Osteoblast (primary cell): ENCODE measurements around the gene BTRC. TPM values are rescaled to one million over a fixed set of nuclear protein-coding genes. Genes with fewer than 3 reads are reported as not detected.

Experiments
- DNase-seq: peaks from one replicate; pipeline ENCODE4 v3.0.0; 2011; ENCODE audit warnings: low spot score, mixed read lengths; ENCODE audit not compliant: insufficient read length; ENCODE audit errors: missing footprints
- H2AFZ ChIP-seq: 2 replicates; pipeline ENCODE4 v1.6.0; 2011; ENCODE audit warnings: mild to moderate bottlenecking, low read length
- H3K27ac ChIP-seq: 2 replicates; pipeline ENCODE4 v1.5.1; 2011; ENCODE audit warnings: mild to moderate bottlenecking, low read depth, low read length, moderate library complexity
- H3K27me3 ChIP-seq: 2 replicates; pipeline ENCODE4 v1.6.0; 2012; ENCODE audit warnings: mild to moderate bottlenecking, control low read depth, inconsistent platforms, low read length, moderate library complexity; ENCODE audit not compliant: insufficient read depth
- H3K36me3 ChIP-seq: 2 replicates; pipeline ENCODE4 v1.5.1; 2011; ENCODE audit warnings: mild to moderate bottlenecking, low read length, control low read depth, moderate library complexity; ENCODE audit not compliant: insufficient read depth
- H3K4me1 ChIP-seq: 2 replicates; pipeline ENCODE4 v1.5.1; 2011; ENCODE audit warnings: mild to moderate bottlenecking, low read length, control low read depth, moderate library complexity; ENCODE audit not compliant: insufficient read depth
- H3K4me2 ChIP-seq: 2 replicates; pipeline ENCODE4 v1.6.0; 2011; ENCODE audit warnings: mild to moderate bottlenecking, low read length; ENCODE audit not compliant: insufficient read depth
- H3K4me3 ChIP-seq: fragments of 200-600 bp; sonication (generic); 3 replicates; pipeline ENCODE4 v1.5.1; 2012; ENCODE audit warnings: mild to moderate bottlenecking, low read length, inconsistent platforms; ENCODE audit not compliant: insufficient read depth
- H3K79me2 ChIP-seq: 2 replicates; pipeline ENCODE4 v1.6.0; 2012; ENCODE audit warnings: mild to moderate bottlenecking, low read length, control low read depth, inconsistent platforms; ENCODE audit not compliant: insufficient read depth
- H3K9me3 ChIP-seq: 2 replicates; pipeline ENCODE4 v1.5.1; 2011; ENCODE audit warnings: low read depth, low read length, control low read depth
- H4K20me1 ChIP-seq: 2 replicates; pipeline ENCODE4 v1.6.0; 2012; ENCODE audit warnings: mild to moderate bottlenecking, low read length, control low read depth; ENCODE audit not compliant: insufficient read depth
- total RNA-seq: library from RNA; depleted of rRNA; stranded (reverse); fragments of >200 nt; gene quantifications from 2 replicates; pipeline ENCODE4 v1.2.3, GENCODE V29; 2012
- TF ChIP-seq, protein P1 (sequence below): IDR thresholded peaks from 2 replicates; pipeline ENCODE4 v1.5.1; 2011; ENCODE audit warnings: mild to moderate bottlenecking, low read depth, low read length, moderate library complexity; ENCODE audit errors: extremely low read depth

Gene BTRC
- total RNA-seq, 1 donor, result 11.2 TPM

DNA sequence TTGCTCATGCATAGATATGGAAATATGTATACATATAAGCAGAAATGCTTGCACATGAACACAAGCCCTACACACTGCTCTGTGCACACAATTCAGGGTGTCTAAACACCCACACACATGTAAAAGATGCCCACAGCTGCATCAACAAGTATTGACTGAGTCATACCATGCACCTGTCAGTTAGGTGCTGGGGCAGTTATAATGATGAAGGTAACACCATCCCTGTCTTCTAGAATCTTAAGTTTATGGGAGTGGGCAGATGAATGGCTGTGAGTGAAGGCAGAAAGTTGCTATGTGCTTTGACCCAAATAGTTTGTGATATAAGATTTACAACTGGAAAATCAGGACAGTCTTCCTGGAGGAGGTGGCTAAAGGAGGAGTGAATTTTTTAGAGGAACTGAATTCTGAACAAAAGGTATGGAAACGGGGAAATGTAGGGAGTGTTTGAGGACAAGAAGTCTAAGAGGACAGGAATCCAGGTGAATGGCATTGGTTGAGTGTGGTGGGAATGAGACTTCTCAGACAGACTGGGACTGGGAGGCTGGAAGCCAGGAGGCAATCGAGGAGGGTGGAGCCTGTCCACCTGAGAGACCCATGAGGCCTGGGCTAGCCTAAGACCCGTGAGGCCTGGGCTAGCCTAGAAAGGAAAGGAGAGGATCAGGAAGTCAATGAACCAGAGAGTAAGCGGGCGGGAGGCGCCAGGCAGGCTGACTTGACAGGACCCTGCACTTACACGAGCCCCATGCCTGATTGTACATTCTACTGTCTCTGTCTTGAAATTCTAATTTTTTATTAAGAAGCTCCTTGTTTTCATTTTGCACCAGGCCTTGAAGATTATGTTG, 213.4 kb downstream of the BTRC start:
- peaks cover 55% of the 10 kb centered on the region for H3K27me3 ChIP-seq
- H3K9me3 ChIP-seq, result no peaks in the 10 kb centered on the region
- no peak overlapping the region for H2AFZ ChIP-seq
- H3K4me1 ChIP-seq, result peaks cover 9% of the 10 kb centered on the region
- H3K36me3 ChIP-seq, result no peaks in the 10 kb centered on the region
- DNase-seq, result no peak
- no peak overlapping the region for H3K4me2 ChIP-seq
- H3K4me3 ChIP-seq, result no peak overlapping the region
- no peaks in the 10 kb centered on the region for H4K20me1 ChIP-seq
- H3K79me2 ChIP-seq, result no peaks in the 10 kb centered on the region
- TF ChIP-seq, protein P1, sequence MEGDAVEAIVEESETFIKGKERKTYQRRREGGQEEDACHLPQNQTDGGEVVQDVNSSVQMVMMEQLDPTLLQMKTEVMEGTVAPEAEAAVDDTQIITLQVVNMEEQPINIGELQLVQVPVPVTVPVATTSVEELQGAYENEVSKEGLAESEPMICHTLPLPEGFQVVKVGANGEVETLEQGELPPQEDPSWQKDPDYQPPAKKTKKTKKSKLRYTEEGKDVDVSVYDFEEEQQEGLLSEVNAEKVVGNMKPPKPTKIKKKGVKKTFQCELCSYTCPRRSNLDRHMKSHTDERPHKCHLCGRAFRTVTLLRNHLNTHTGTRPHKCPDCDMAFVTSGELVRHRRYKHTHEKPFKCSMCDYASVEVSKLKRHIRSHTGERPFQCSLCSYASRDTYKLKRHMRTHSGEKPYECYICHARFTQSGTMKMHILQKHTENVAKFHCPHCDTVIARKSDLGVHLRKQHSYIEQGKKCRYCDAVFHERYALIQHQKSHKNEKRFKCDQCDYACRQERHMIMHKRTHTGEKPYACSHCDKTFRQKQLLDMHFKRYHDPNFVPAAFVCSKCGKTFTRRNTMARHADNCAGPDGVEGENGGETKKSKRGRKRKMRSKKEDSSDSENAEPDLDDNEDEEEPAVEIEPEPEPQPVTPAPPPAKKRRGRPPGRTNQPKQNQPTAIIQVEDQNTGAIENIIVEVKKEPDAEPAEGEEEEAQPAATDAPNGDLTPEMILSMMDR, result no peak
- H3K27ac ChIP-seq, result no peak overlapping the region

DNA sequence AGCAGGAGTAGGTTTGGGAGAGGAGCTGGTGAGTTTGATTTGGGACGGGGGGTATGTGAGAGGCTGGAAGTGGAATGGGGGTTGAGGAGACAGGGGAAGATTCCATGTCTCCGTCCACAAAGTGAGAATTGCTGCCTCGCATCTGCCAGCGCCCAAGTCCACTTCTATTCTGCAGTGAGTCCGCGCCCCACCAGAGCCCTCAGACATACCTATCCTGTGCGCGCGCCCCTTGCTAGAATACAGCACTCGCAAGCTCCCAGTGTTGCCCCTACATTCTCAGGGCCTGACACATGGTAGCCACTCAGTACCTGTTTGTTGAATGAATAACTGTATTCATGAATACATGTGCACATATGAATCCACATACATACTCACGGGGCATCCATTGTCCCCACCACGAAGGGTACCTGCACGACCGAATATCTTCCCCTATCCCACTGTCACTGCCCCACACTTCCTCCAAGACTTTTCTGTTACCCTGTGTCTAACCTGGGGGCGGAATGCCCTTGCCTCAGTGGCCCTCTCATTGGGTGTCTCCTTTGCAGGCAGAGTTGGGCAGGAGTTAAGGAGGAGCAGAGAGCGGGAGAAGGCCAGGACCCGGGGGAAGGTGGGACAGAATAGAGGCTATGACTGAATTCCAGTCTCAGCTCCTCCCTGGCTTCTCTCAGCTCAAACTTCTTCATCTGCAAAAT, 214.2 kb downstream of the BTRC start:
- H3K27me3 ChIP-seq, result peaks cover 51% of the 10 kb centered on the region
- H3K9me3 ChIP-seq, result peaks cover 2% of the 10 kb centered on the region
- no peak overlapping the region for H3K27ac ChIP-seq

DNA sequence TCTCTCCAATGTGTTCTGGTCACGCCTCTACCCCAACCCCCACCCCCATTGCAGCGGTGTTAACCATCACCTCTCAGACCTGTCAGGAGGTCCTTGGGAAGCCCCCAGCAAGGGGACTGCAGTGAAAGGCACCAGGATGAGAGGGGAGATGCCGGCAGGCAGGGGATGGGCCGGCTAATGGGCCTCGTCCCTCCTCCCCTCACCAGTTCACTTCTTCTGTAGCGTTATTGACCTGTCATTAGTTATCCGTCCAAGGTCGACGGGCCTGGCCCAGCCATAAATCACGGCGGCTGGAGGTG, 215.3 kb downstream of the BTRC start:
- no peak for DNase-seq
- Histone ChIP-seq H3K9me3 (peaks cover 2% of the 10 kb centered on the region), H4K20me1 (no peaks in the 10 kb centered on the region), H2AFZ (no peak overlapping the region), H3K27me3 (peaks cover 50% of the 10 kb centered on the region), H3K4me2 (peak overlapping the region; percentile 93), H3K4me3 (peak overlapping the region; percentile 76), H3K36me3 (no peaks in the 10 kb centered on the region), H3K4me1 (peaks cover 9% of the 10 kb centered on the region), H3K27ac (no peak overlapping the region), H3K79me2 (no peaks in the 10 kb centered on the region)
- TF ChIP-seq, protein P1, result no peak

More for the DNA sequence above, 214.2 kb downstream of the BTRC start:
- no peak overlapping the region for H3K4me2 ChIP-seq
- no peak overlapping the region for H2AFZ ChIP-seq
- no peaks in the 10 kb centered on the region for H3K79me2 ChIP-seq
- H3K36me3 ChIP-seq, result no peaks in the 10 kb centered on the region
- no peaks in the 10 kb centered on the region for H4K20me1 ChIP-seq
- no peak overlapping the region for H3K4me3 ChIP-seq
- no peak for DNase-seq
- TF ChIP-seq, protein P1, result no peak
- peaks cover 9% of the 10 kb centered on the region for H3K4me1 ChIP-seq

DNA sequence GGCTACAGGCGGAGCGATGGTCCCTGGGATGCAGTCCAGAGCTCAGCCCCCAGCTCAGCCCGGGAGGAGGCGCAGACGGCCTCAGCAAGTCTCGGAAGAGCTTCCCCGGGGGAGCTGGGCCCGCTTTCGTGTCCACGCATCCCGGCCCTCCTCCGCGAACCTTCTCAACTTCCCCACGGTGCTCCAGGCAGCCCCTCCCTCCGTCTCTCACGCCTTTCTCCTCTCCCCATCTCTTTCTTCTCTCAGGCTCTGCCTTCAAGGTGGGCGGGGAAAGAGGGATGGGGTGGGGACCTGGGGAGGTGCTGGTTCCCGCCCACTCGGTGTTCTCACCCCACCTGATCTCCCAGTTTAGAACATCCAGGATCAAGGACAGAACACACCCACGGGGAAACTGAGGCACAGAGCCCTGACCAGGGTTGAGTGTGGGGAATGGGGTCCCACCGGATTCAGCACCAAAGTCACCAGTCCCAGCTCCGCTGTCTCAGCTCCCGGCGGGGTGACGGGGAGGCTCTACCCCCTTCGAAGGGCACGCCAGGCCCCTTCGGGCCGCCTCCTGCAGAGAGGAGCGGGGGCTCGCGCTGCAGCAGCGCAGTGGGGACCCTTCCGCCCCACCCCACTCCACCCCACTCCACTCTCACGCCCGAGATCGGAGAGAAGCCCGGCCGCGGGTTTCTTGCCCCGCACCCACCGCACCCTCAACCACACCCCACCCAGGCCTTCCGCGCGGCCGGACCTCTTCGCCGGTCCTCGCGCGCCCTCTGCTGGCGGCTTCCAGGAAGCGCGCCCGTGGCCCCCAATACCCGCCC, 215.9 kb downstream of the BTRC start:
- Histone ChIP-seq H4K20me1 (no peaks in the 10 kb centered on the region), H3K9me3 (peaks cover 2% of the 10 kb centered on the region), H2AFZ (peak overlapping the region; percentile 86), H3K4me2 (peak overlapping the region; percentile 93), H3K27me3 (peaks cover 48% of the 10 kb centered on the region), H3K4me3 (peak overlapping the region; percentile 76), H3K79me2 (no peaks in the 10 kb centered on the region), H3K36me3 (no peaks in the 10 kb centered on the region), H3K27ac (no peak overlapping the region), H3K4me1 (peaks cover 9% of the 10 kb centered on the region)
- DNase-seq, result peak; percentile 99
- TF ChIP-seq, protein P1, result peak; percentile 52
